GM19455 (cell line): ENCODE measurements around the gene C18orf32.
"Not testable (repeated sequence)": the region's sequence is repeated elsewhere in the genome, so short reads cannot be mapped to it uniquely, and the experiment has no call there.

Source experiments
- ATAC-seq: cut with Tn5 transposase; IDR thresholded peaks from one replicate; pipeline ENCODE4 v1.9.1; 2021; ENCODE audit not compliant: unreplicated experiment

Gene C18orf32

DNA sequence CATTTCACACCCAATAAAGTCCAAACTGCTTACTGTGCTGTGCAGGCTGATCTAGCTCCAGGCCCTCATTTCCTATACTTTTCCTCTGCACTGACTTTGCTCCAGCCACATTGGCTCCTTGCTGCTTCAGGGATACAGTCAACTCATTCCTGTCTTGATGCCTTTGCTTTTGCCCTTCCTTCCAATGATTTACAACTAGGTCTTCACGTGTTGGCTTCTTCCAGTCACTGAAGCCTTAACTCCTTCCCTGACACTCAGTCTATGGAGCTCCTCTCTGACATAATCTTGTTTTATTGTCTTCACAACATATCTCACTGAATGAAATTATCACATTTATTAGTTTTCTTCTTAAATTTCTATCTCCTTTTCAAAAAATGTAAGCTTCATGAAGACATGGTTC lies 16.9 kb upstream of the C18orf32 start:
- no peak for ATAC-seq

DNA sequence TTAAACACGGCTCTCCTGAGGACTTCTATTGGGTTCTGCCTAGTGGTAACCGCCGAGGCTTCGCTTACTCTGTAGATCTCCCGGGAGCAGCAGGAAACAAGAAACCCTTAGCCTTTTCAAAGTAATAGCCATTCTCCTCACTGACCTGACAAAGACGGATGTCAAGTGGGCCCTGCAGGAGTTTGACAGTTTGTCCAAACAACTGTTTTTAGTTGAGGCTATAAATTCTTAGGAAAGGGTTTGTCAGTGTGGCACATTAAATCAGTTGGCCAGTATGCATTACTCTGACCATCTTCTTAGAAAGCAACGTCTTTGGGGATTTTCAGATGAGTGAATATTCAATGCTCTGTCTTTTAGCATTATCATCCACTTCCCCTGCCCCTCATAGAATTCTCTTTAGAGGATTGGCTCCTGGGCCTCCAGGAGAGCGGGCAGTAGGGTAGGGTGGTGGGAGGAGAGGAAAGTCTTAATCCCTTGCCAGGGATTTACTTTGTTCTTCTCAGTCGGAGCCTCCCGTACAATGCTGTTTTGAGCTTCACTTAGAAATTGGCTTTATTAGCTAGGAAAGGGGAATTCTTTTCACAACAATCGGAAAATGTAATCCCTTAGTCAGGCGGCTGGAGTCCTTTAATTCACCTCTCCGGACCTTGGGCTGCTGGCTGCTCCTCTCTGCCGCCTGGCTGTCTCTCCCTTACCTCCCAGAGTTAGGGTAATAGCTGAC lies 13.3 kb upstream of the C18orf32 start:
- ATAC-seq = no peak

GRCh38 chr18:49499046-49499637 lies 12.1 kb upstream of the C18orf32 start:
- no peak for ATAC-seq

DNA sequence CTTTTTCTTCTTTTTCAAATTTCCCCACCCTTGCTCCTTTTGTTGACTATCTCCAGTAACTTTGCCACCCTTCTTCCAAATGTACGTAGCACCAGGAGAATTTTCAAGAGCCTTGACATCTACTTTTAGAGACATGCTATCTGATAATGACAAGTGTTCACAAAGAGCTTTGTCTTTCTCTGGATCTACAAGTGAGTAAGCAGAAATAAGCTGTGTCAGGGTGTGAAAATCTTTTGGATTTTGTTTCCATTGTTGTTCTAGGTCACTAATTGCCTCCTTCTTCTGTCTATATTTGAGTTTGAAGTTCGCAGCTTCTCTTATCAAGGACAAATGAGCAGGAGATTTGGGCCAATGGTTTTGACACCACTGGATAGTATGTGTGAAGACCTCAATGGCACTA lies 8.4 kb upstream of the C18orf32 start:
- no peak for ATAC-seq

GRCh38 chr18:49495076-49495475 lies 8.0 kb upstream of the C18orf32 start:
- no peak for ATAC-seq

- ATAC-seq = no peak
Measured at GRCh38 chr18:49494660-49495059, 7.6 kb upstream of the C18orf32 start.

DNA sequence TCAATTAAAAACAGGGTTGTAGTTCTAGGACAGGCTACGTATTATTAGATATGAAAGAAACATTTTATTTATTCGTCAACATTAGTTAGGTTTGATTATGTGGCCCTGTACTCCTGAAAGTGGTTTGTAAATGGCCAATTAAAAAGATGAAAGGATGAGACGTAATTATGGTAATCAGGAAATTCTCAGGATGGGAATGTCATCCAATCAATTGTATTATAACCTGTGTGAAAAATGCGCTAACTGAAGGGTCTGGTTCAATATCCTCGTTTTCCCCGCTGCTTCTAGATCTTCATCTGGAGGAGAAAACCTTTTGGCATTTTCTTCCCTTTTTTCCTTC lies 5.6 kb upstream of the C18orf32 start:
- no peak for ATAC-seq

- peak; percentile 75 for ATAC-seq
Measured at GRCh38 chr18:49491857-49492693, 5.0 kb upstream of the C18orf32 start, which contains the start of gene RPL17. Gene RPL17, minus strand, starts transcription at chr18:49492465.

DNA sequence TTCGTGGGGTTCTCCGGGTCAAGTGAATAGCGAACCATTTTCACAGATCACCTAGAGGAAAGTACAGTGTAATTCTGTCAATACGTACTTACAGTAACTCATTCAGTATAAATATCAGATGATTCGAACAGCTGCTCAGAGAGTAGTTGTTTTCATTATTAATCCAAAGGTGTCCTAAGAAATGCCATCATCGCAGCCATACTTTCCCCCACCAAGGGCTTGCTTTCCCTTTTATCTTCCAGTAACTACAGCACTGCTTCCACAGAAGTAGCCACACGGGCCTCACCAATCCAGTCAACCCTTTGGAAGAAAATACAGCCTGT lies 4.5 kb upstream of the C18orf32 start:
- no peak for ATAC-seq

GRCh38 chr18:49490246-49490762 lies 3.3 kb upstream of the C18orf32 start:
- ATAC-seq = no peak

GRCh38 chr18:49487711-49488310 lies 777 bp upstream of the C18orf32 start:
- no peak for ATAC-seq

DNA sequence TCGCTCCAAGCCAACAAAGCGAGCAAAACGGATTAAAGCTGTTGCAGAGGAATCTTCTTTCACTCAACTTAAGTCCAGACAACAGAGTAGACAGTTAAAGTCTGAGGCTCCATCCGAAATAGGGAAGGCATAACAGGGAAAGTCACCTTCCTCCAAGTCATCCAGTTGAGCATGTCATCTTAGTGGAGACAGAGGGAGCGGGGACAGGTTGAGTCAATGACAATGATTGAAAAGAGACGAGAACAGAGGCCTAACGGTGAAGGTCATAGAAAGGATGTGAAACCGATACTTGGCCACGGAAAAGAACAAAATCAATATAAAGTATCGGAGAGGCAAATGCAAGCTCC lies 455 bp downstream of the C18orf32 start:
- ATAC-seq = no peak

DNA sequence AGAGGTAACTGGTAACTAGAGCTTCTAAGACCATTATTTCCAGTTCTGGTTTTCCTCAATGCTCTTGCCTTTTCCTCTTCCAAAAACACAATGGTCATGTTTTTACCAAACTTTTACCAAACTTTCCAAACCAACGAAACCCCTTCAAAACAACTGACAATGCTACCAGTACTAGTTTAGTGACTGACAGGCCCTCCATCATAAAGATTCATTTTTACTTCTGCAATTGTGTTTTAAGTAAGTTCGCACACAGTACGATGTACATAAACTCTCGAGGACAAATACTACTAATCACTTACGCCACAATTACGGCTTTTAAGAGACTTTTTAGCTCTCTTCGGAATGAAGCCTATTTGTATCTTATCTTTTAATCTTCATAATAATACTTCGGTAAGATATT lies 900 bp downstream of the C18orf32 start:
- ATAC-seq = no peak

- no peak for ATAC-seq
Measured at GRCh38 chr18:49483198-49483597, 3.8 kb downstream of the C18orf32 start.

DNA sequence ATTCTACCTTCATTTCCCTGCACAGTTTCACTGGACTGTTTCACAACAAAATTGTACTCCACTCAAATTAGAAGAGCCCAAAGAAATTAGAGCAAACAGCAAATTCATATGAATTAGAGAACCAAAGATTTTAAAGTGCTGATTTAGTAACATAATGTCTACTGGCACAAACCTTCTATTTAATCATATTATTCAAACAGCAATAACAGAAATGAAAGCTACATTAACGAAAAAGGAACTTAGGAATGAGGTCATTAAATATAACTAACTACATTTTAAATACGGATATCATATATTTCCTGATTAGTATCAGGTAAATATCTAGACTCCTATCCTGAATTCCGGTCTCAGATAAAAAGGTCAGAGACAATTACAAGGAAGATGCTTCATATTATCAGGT lies 5.1 kb downstream of the C18orf32 start:
- no peak for ATAC-seq

GRCh38 chr18:49481317-49481716 lies 5.7 kb downstream of the C18orf32 start:
- no peak for ATAC-seq

- no peak for ATAC-seq
Measured at GRCh38 chr18:49479381-49480137, 7.5 kb downstream of the C18orf32 start.

DNA sequence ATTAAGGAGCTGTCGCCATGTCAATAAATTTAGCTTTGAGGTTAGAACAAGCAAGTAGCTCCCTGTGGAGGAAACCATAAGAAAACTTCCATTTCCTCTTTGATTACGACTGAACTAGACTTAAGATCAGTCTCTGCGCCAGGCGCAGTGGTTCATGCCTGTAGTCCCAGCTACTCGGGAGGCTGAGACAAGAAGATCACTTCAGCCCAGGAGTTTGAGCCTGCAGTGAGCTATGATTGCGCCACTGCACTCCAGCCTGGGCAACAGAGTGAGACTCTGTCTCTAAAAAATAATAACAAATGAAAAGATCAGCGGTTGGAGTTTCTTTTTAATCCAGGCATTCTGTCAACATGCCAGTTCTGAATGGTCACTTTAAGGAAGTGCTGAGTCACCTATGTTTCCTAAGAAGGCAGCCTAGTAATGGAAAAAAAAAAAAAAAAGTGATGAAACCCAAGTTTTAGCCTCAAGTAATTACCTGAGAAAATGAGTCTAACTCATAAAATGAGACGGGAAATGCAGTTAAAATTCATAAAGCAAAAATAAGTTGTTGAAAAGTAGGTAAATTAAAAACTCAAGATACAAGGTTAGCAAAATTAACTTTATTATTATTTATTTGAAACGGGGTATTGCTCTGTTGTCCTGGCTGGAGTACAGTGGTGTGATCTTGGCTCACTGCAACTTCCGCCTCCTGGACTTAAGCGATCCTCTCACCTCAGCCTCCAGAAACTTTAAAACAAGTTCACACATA lies 10.2 kb downstream of the C18orf32 start:
- ATAC-seq = no peak

DNA sequence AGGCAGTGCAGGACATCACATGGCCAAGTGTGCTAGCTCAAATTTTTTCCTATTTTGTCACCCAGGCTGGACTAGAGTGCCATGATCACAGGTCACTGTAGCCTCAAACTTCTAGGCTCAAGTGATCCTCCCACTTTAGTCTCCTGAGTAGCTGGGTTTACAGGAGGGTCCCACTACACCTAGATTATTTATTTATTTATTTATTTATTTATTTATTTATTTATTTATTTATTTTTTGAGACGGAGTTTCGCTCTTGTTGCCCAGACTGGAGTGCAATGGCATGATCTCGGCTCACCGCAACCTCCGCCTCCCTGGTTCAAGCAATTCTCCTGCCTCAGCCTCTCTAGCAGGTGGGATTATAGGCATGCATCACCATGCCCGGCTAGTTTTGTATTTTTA lies 12.1 kb downstream of the C18orf32 start:
- ATAC-seq = not testable (repeated sequence)

DNA sequence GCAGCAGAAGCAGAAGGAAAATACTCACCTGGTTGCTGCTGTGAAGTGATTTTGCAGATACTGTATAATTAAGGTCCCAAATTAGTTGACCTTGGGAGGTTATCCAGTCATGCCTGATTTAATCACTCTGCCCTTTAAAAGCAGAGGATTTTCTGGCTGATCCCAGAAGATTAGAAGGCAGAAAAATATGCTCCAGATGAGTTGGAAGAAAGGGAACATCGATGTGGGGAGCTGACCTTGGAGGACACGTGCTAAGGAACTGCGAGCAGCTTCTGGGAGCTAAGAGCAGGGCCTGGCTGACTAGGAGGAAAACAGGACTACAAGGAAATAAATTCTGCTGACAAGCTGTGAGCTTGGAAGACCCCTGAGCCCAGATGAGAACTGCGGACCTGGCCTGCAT lies 13.3 kb downstream of the C18orf32 start:
- ATAC-seq = no peak
